ENCODE data around the gene NUMA1. TPM values are rescaled to one million over a fixed set of nuclear protein-coding genes. Genes with fewer than 3 reads are reported as not detected.

Gene NUMA1
- total RNA-seq, 1 donor from 2014 or later = 183 TPM

GRCh38 chr11:72026090-72026489, 54.3 kb downstream of the NUMA1 start:
- intact Hi-C loops (cut with micrococcal nuclease) = loop anchor here (5.0 kb wide), 1 partner anchor 196 kb away; the partner anchor contains the start of gene INPPL1

GRCh38 chr11:72024069-72024754, 56.1 kb downstream of the NUMA1 start:
- intact Hi-C loops (cut with micrococcal nuclease) = no loop called here

- intact Hi-C loops (cut with micrococcal nuclease) = no loop called here
These were observed 57.0 kb downstream of the NUMA1 start for GRCh38 chr11:72023335-72023734.

GRCh38 chr11:72018171-72018570, 62.2 kb downstream of the NUMA1 start:
- intact Hi-C loops (cut with micrococcal nuclease) = no loop called here

GRCh38 chr11:72015511-72016061, 64.8 kb downstream of the NUMA1 start:
- intact Hi-C loops (cut with micrococcal nuclease) = no loop called here

- intact Hi-C loops (cut with micrococcal nuclease) = no loop called here
These were observed 65.5 kb downstream of the NUMA1 start for GRCh38 chr11:72014761-72015320.

- intact Hi-C loops (cut with micrococcal nuclease) = no loop called here
These were observed 66.3 kb downstream of the NUMA1 start for GRCh38 chr11:72013765-72014711.

- intact Hi-C loops (cut with micrococcal nuclease) = no loop called here
These were observed 67.2 kb downstream of the NUMA1 start for GRCh38 chr11:72012897-72013721.

GRCh38 chr11:72012091-72012630, 68.2 kb downstream of the NUMA1 start:
- intact Hi-C loops (cut with micrococcal nuclease) = no loop called here

- intact Hi-C loops (cut with micrococcal nuclease) = no loop called here
These were observed 69.7 kb downstream of the NUMA1 start for GRCh38 chr11:72010529-72011233.

- intact Hi-C loops (cut with micrococcal nuclease) = no loop called here
These were observed 71.2 kb downstream of the NUMA1 start for GRCh38 chr11:72009156-72009555.

- intact Hi-C loops (cut with micrococcal nuclease) = no loop called here
These were observed 71.6 kb downstream of the NUMA1 start for GRCh38 chr11:72008728-72009127.

GRCh38 chr11:72007587-72007986, 72.8 kb downstream of the NUMA1 start:
- intact Hi-C loops (cut with micrococcal nuclease) = no loop called here

- intact Hi-C loops (cut with micrococcal nuclease) = no loop called here
These were observed 73.3 kb downstream of the NUMA1 start for GRCh38 chr11:72007089-72007476.

- intact Hi-C loops (cut with micrococcal nuclease) = no loop called here
These were observed 73.8 kb downstream of the NUMA1 start for GRCh38 chr11:72006309-72007088.

- intact Hi-C loops (cut with micrococcal nuclease) = no loop called here
These were observed 74.7 kb downstream of the NUMA1 start for GRCh38 chr11:72005347-72006260.

- intact Hi-C loops (cut with micrococcal nuclease) = no loop called here
These were observed 75.6 kb downstream of the NUMA1 start for GRCh38 chr11:72004515-72005346.
